AG04450 (cell line): Measurements from ENCODE around the gene DDAH2. TPM values are rescaled to one million over a fixed set of nuclear protein-coding genes. Genes with fewer than 3 reads are reported as not detected.

Experiments used
- CTCF ChIA-PET: fragments of 300-600, 350-600 bp; formaldehyde crosslinking; extraction: SDS; loops from one replicate; lab custom pipeline; 2022; ENCODE audit warnings: antibody characterized with exemption, inconsistent platforms; lab: Charles Lee
- POLR2A ChIA-PET: fragments of 350-600 bp; formaldehyde crosslinking; extraction: SDS; loops from one replicate; lab custom pipeline; 2021; ENCODE audit warnings: antibody characterized with exemption, inconsistent platforms; lab: Yijun Ruan, JAX
- DNase-seq: peaks from one replicate; pipeline ENCODE4 v3.0.0-alpha.2; 2011; ENCODE audit warnings: low read depth, low spot score
- H3K27ac ChIP-seq: one replicate; pipeline ENCODE4 v1.5.1; 2012; ENCODE audit warnings: low read depth, low read length, control low read depth
- H3K27me3 ChIP-seq: one replicate; pipeline ENCODE4 v1.6.0; 2012; ENCODE audit warnings: low read length; ENCODE audit not compliant: control insufficient read depth, insufficient read depth
- H3K4me3 ChIP-seq: 2 replicates; pipeline ENCODE4 v1.5.1; 2011; ENCODE audit warnings: mild to moderate bottlenecking, low read depth, low read length, control low read depth
- H3K9me3 ChIP-seq: 2 replicates; pipeline ENCODE4 v1.5.1; 2012; ENCODE audit warnings: low read length; ENCODE audit not compliant: control insufficient read depth, insufficient read depth
- polyA plus RNA-seq: library from polyadenylated mRNA; depleted of rRNA; stranded (reverse); fragments of >200 nt; gene quantifications from 2 replicates; pipeline ENCODE4 v1.2.3, GENCODE V29; 2011
- TF ChIP-seq, protein P1 (sequence below): IDR thresholded peaks from 2 replicates; pipeline ENCODE4 v1.5.1; 2011; ENCODE audit warnings: low read depth, low read length, control low read depth, inconsistent platforms

DDAH2 gene
- polyA plus RNA-seq, 1 experiment = 44.4 TPM

DNA sequence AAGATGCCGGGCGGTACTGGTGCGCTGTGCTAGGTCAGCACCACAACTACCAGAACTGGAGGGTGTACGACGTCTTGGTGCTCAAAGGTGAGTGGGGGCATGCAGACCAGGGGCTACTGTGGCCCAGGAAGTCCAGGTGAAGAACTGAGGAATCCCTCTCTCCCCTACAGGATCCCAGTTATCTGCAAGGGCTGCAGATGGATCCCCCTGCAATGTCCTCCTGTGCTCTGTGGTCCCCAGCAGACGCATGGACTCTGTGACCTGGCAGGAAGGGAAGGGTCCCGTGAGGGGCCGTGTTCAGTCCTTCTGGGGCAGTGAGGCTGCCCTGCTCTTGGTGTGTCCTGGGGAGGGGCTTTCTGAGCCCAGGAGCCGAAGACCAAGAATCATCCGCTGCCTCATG lies 21.4 kb downstream of the DDAH2 start:
- H3K27ac ChIP-seq = no peak overlapping the region
- TF ChIP-seq, protein P1, sequence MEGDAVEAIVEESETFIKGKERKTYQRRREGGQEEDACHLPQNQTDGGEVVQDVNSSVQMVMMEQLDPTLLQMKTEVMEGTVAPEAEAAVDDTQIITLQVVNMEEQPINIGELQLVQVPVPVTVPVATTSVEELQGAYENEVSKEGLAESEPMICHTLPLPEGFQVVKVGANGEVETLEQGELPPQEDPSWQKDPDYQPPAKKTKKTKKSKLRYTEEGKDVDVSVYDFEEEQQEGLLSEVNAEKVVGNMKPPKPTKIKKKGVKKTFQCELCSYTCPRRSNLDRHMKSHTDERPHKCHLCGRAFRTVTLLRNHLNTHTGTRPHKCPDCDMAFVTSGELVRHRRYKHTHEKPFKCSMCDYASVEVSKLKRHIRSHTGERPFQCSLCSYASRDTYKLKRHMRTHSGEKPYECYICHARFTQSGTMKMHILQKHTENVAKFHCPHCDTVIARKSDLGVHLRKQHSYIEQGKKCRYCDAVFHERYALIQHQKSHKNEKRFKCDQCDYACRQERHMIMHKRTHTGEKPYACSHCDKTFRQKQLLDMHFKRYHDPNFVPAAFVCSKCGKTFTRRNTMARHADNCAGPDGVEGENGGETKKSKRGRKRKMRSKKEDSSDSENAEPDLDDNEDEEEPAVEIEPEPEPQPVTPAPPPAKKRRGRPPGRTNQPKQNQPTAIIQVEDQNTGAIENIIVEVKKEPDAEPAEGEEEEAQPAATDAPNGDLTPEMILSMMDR = no peak
- peaks cover 19% of the 10 kb centered on the region for H3K27me3 ChIP-seq
- H3K9me3 ChIP-seq = no peaks in the 10 kb centered on the region
- POLR2A ChIA-PET = no interaction called here
- CTCF ChIA-PET = no interaction called here
- H3K4me3 ChIP-seq = no peak overlapping the region
- DNase-seq = no peak

DNA sequence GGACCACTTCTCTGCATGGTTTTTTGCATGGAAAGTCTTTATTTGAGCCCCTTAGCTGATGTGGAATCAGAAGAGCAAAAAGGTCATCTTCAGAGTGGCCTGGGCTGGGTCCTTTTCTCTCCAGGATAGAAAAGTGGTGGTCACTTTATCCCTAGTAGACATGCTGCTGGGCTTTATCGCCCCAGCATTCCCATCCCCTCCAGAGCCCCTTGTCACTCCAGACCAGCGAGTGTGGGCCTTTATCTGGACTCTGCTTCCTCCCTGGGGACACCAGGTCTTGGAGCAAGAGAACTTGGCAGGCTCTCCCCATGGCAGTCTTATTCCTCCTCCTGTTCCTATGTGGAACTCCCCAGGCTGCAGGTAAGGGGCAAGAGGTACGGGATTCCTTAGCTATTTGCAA lies 22.5 kb downstream of the DDAH2 start, which contains the start of gene LY6G6F:
TSS of gene LY6G6F (plus strand) at position 268 of the 400 bp plus-strand sequence. CDS start at position 309, 41 bp downstream.
- Histone ChIP-seq H3K9me3 (no peaks in the 10 kb centered on the region), H3K4me3 (no peak within 1 kb of the TSS), H3K27me3 (peaks cover 11% of the 10 kb centered on the region), H3K27ac (no peak within 1 kb of the TSS)
- TF ChIP-seq, protein P1 = no peak
- CTCF ChIA-PET = no interaction called here
- no peak for DNase-seq
- POLR2A ChIA-PET = no interaction called here

DNA sequence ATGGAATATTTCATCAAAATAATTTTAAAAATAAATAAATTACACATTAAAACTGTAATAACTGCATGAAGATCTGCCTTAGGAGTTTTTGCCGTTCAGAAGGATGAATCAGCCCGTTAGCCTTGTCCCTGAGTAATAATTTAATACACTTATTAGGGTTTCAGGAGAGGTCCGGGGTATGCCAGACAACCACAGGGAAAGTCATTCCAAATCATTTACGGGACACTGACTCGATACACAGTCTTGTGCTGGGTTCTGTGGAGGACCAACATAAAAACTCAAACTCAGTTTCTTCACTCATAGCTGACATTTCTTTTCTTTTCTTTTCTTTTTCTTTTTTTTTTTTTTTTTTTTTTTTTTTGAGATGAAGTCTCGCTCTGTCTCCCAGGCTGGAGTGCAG lies 23.2 kb downstream of the DDAH2 start:
- no peak for DNase-seq
- Histone ChIP-seq H3K27ac (no peak overlapping the region), H3K27me3 (peaks cover 6% of the 10 kb centered on the region), H3K9me3 (no peaks in the 10 kb centered on the region), H3K4me3 (no peak overlapping the region)
- ChIA-PET CTCF (no interaction called here), POLR2A (no interaction called here)
- TF ChIP-seq, protein P1 = no peak

DNA sequence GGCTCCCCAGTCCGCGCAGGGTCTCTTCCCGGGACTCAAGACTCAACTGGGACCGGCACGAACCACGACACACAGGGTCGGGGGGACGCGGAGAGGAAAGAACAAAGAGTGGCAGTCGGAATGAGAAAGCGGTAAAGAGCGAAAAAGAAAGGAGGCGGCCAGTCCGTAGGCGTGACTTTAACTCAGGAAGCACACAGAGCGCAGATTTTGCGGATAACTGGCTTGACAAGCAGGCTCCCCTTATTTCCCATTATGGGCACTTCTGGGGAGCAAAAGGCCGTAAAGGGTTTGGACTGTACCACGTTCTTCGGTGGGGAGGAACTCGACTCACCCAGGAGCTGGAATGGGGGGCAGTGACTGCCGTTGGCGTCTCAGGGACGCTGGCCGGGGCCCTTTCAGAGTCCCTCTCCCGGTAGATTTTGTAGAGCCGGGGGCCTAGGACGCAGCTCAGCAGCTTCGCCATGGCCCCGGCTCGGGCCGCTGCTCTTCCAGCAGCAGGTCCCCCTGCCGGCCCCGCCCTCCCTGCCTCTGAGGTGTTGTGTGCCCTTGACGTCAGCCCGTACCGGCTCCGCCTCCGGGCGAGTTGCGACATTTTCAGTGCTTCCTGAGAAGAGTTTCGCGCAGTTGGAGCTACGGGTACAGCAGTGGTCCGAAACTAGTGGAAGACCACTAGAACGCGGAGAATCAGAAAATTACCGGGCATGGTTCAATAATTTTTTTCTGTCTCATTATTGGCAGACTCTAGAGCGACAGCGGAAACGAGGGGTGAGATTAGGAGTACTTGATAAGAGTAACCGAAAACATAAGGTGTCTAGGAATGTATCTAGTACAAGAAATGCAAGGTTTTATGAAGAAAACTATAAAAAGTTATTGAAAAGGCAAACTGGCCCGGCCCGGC lies 26.0 kb downstream of the DDAH2 start, which contains the start of gene ABHD16A:
TSS of gene ABHD16A (minus strand) at position 506 of the 898 bp plus-strand sequence. CDS start at position 463, 43 bp downstream.
- peak within 1 kb of the TSS; percentile 94 for H3K27ac ChIP-seq
- peak within 1 kb of the TSS; percentile 98 for H3K4me3 ChIP-seq
- ChIA-PET CTCF (interaction anchor here (1.0 to 2.5 kb wide), 6 partner anchors 10 to 127 kb away, joined by 3 to 12 read pairs (median 6); partner anchors contain the start of gene LSM2), POLR2A (interaction anchor here (0.7 to 2.7 kb wide), 11 partner anchors 8 to 161 kb away, joined by 3 to 9 read pairs (median 5); partner anchors contain the start of genes C6orf47, GPANK1, HSPA1B and LSM2)
- DNase-seq = peak; percentile 95
- no peaks in the 10 kb centered on the region for H3K27me3 ChIP-seq
- TF ChIP-seq, protein P1 = no peak
- H3K9me3 ChIP-seq = no peaks in the 10 kb centered on the region

DNA sequence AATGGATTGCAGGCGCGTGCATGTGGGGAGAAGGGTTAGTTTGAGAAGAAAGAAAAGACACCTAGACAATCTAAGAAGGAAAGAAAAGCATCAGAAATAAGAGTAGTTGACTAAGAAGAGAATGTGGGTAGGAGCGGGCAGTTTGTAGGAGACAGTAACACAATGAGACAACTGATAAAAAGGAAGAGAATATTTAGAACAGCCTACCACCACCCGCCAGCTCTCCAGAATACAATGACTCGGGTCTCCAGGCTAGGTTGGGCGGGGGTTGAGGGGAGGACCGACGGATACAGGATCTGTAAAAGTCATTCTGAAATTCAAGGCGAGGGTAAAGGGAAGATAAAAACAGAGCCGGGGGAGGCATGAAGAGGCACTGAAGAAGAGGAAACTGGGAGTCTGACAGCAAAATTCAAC lies 26.7 kb downstream of the DDAH2 start:
- POLR2A ChIA-PET = interaction anchor here (0.7 to 2.7 kb wide), 7 partner anchors 7 to 132 kb away, joined by 3 to 9 read pairs (median 5); partner anchors contain the start of genes C6orf47, GPANK1, HSPA1B and LSM2
- Histone ChIP-seq H3K27ac (peak overlapping the region; percentile 94), H3K9me3 (no peaks in the 10 kb centered on the region), H3K27me3 (no peaks in the 10 kb centered on the region), H3K4me3 (peak overlapping the region; percentile 98)
- DNase-seq = no peak
- TF ChIP-seq, protein P1 = no peak
- CTCF ChIA-PET = interaction anchor here (1.2 to 2.5 kb wide), 2 partner anchors 10 to 67 kb away, joined by 3 to 11 read pairs; no protein-coding TSS in a partner anchor
